Endothelial cell of umbilical vein (primary cell): ENCODE results near the gene FAM200A. TPM values are rescaled to one million over a fixed set of nuclear protein-coding genes. Genes with fewer than 3 reads are reported as not detected.

Source experiments
- BruUV-seq: library from RNA; stranded (reverse); fragments of 400-500 nt; replicated peaks from 2 replicates; lab custom pipeline; 2021; lab: Mats Ljungman, UMichigan
- CTCF ChIA-PET: fragments of 300-600, 350-600 bp; sonication (Branson Sonifier 250); formaldehyde crosslinking; loops from one replicate; lab custom pipeline; 2021; ENCODE audit warnings: antibody characterized with exemption, inconsistent platforms; lab: Charles Lee
- POLR2A ChIA-PET: fragments of 300-600, 350-600 bp; sonication (Branson Sonifier 250); formaldehyde crosslinking; loops from one replicate; lab custom pipeline; 2021; ENCODE audit warnings: antibody characterized with exemption, inconsistent platforms; lab: Charles Lee
- DNase-seq: peaks from one replicate; pipeline ENCODE4 v3.0.0-alpha.2; 2011; ENCODE audit warnings: low read depth, low spot score
- FAIRE-seq: peaks from 2 replicates; lab custom pipeline; 2011; peaks lifted over from hg19 to GRCh38; lab: Jason Lieb, UNC
- H2AFZ ChIP-seq: 2 replicates; pipeline ENCODE4 v1.6.0; 2012; ENCODE audit warnings: low read depth, low read length, control low read depth, inconsistent platforms
- H3K27ac ChIP-seq: 2 replicates; pipeline ENCODE4 v1.5.1; 2011; ENCODE audit warnings: low read depth, mild to moderate bottlenecking, control low read depth, low read length, moderate library complexity; ENCODE audit not compliant: insufficient read depth
- H3K27me3 ChIP-seq, 2 experiments: 2 replicates each; pipeline versions ENCODE4 v1.6.0 to v1.6.1; 2011; ENCODE audit warnings: low read length in 2 of 2, mixed read lengths in 1 of 2; ENCODE audit not compliant: control insufficient read depth in 2 of 2, insufficient read depth in 2 of 2
- H3K36me3 ChIP-seq, 2 experiments: 2 replicates in 1 of 2; 3 replicates in 1 of 2; pipeline ENCODE4 v1.5.1; 2011; ENCODE audit warnings: low read length in 2 of 2, mild to moderate bottlenecking in 1 of 2, moderate library complexity in 1 of 2; ENCODE audit not compliant: control insufficient read depth in 2 of 2, insufficient read depth in 2 of 2; ENCODE audit errors: extremely low read depth in 1 of 2
- H3K4me1 ChIP-seq: 3 replicates; pipeline ENCODE4 v1.5.1; 2011; ENCODE audit warnings: mild to moderate bottlenecking, low read length; ENCODE audit not compliant: control insufficient read depth, insufficient read depth; ENCODE audit errors: extremely low read depth
- H3K4me2 ChIP-seq: 2 replicates; pipeline ENCODE4 v1.6.1; 2011; ENCODE audit warnings: low read length, control low read depth, mixed read lengths; ENCODE audit not compliant: insufficient read depth
- H3K4me3 ChIP-seq, 3 experiments: fragments of 200-600 bp in 1 of 3; sonication (generic), shearing (Covaris generic) in 1 of 3; replicated peaks in 1 of 3; 2 replicates each; pipeline ENCODE4 v1.5.1; 2011 to 2016; ENCODE audit warnings: control low read depth in 3 of 3, low read length in 3 of 3, mild to moderate bottlenecking in 2 of 3, inconsistent platforms in 1 of 3, low read depth in 1 of 3, moderate library complexity in 1 of 3; ENCODE audit not compliant: insufficient read depth in 1 of 3
- H3K79me2 ChIP-seq: 2 replicates; pipeline ENCODE4 v1.6.0; 2012; ENCODE audit warnings: low read length, inconsistent platforms; ENCODE audit not compliant: control insufficient read depth, insufficient read depth
- H3K9ac ChIP-seq: replicated peaks from 2 replicates; pipeline ENCODE3; 2011; ENCODE audit warnings: low read length, control low read depth; ENCODE audit not compliant: insufficient read depth; ENCODE audit errors: extremely low read depth
- H3K9me1 ChIP-seq: replicated peaks from 3 replicates; pipeline ENCODE4 v1.6.0; 2011; ENCODE audit warnings: mild to moderate bottlenecking, low read length; ENCODE audit not compliant: control insufficient read depth, insufficient read depth; ENCODE audit errors: extremely low read depth
- H3K9me3 ChIP-seq: replicated peaks from 2 replicates; pipeline ENCODE4 v1.5.1; 2012; ENCODE audit warnings: low read length, inconsistent platforms; ENCODE audit not compliant: control insufficient read depth, insufficient read depth
- H4K20me1 ChIP-seq: replicated peaks from 2 replicates; pipeline ENCODE3; 2011; ENCODE audit warnings: mild to moderate bottlenecking, low read length; ENCODE audit not compliant: control insufficient read depth, insufficient read depth; ENCODE audit errors: extremely low read depth
- CTCF ChIP-seq, 2 donors: IDR thresholded peaks; 1 replicate in 1 of 2; 2 replicates in 1 of 2; pipeline ENCODE4 v1.5.1; 2011; ENCODE audit warnings: low read length in 2 of 2, mild to moderate bottlenecking in 2 of 2, moderate library complexity in 2 of 2, control low read depth in 1 of 2, inconsistent platforms in 1 of 2, low read depth in 1 of 2; ENCODE audit not compliant: insufficient read depth in 1 of 2; ENCODE audit errors: extremely low read depth in 1 of 2
- EZH2 ChIP-seq: IDR thresholded peaks from 2 replicates; pipeline ENCODE4 v1.6.1; 2012; ENCODE audit warnings: borderline replicate concordance, low read depth, mild to moderate bottlenecking, moderate library complexity, low read length, inconsistent platforms; ENCODE audit not compliant: severe bottlenecking
- FOS ChIP-seq: IDR thresholded peaks from 2 replicates; pipeline ENCODE4 v1.6.1; 2011; ENCODE audit warnings: mild to moderate bottlenecking, low read length, moderate library complexity, borderline replicate concordance; ENCODE audit not compliant: insufficient read depth
- GATA2 ChIP-seq: IDR thresholded peaks from 2 replicates; pipeline ENCODE4 v1.7.0; 2011; ENCODE audit warnings: low read depth, mild to moderate bottlenecking, moderate library complexity, mixed read lengths, low read length; ENCODE audit not compliant: insufficient read length, insufficient read depth
- JUN ChIP-seq: IDR thresholded peaks from 2 replicates; pipeline ENCODE4 v1.6.1; 2011; ENCODE audit warnings: borderline replicate concordance, low read depth; ENCODE audit not compliant: insufficient read length, insufficient read depth
- MYC ChIP-seq: IDR thresholded peaks from one replicate; pipeline ENCODE4 v1.6.1; 2011; ENCODE audit warnings: mild to moderate bottlenecking, low read depth, low read length
- POLR2A ChIP-seq: IDR thresholded peaks from 2 replicates; pipeline ENCODE4 v1.6.1; 2012; ENCODE audit warnings: low read depth, mild to moderate bottlenecking, control low read depth, low read length
- POLR2AphosphoS5 ChIP-seq: IDR thresholded peaks from 2 replicates; pipeline ENCODE4 v1.6.1; 2012; ENCODE audit warnings: low read depth, mild to moderate bottlenecking, control low read depth, low read length, moderate library complexity; ENCODE audit not compliant: insufficient read depth
- dilution Hi-C: fragments of 300-500 bp; cut with MboI; formaldehyde crosslinking; loops from one replicate; pipeline ENCODE4 v1.15.0; 2019; ENCODE audit warnings: low sequenced_read_pairs; ENCODE audit not compliant: extremely low pct_ligation_motif_present
- intact Hi-C: fragments of 100-400 bp; cut with micrococcal nuclease; formaldehyde crosslinking; loops from one replicate; pipeline ENCODE4 v1.10.0; 2022
- polyA plus RNA-seq, 4 experiments: library from polyadenylated mRNA; depleted of rRNA in 3 of 4; stranded (reverse) in 3 of 4; unstranded in 1 of 4; fragments of >200 nt; gene quantifications; 2 replicates each; pipeline versions ENCODE4 v1.2.1 to v1.2.3, GENCODE V29; 2011 to 2012; ENCODE audit warnings: missing spikeins in 1 of 4
- total RNA-seq: library from RNA; stranded (reverse); gene quantifications from 2 replicates; pipeline ENCODE4 v1.2.3, GENCODE V29; 2021
- TF ChIP-seq, protein P1 (sequence below): IDR thresholded peaks from 2 replicates; pipeline ENCODE4 v1.6.1; 2011; ENCODE audit not compliant: insufficient read depth, insufficient read length

FAM200A gene
- total and polyA plus RNA-seq, 2 donors (not counting 3 experiments of a cell fraction or from before 2014, with no cell fraction given) = 2.1 to 3.6 TPM

GRCh38 chr7:99514050-99514449, 37.9 kb downstream of the FAM200A start:
- no peaks in the 10 kb centered on the region for H3K9me3 ChIP-seq
- no peak for DNase-seq
- no peak overlapping the region for H3K27ac ChIP-seq
- ChIA-PET CTCF (interaction anchor here (1.9 kb wide), 1 partner anchor 12 kb away, joined by 6 read pairs; no protein-coding TSS in a partner anchor), POLR2A (interaction anchor here (0.7 kb wide), 1 partner anchor 56 kb away, joined by 3 read pairs; no protein-coding TSS in a partner anchor)
- H4K20me1 ChIP-seq = no peaks in the 10 kb centered on the region
- H3K4me2 ChIP-seq = peak overlapping the region; percentile 30
- peaks cover 6% of the 10 kb centered on the region for H3K4me1 ChIP-seq
- H3K79me2 ChIP-seq = peaks cover 6% of the 10 kb centered on the region
- peaks cover 5 to 14% of the 10 kb centered on the region in 2 experiments for H3K36me3 ChIP-seq
- no peaks in the 10 kb centered on the region for H3K9me1 ChIP-seq
- no peak overlapping the region for H3K4me3 ChIP-seq
- BruUV-seq = no TSS peak
- intact Hi-C loops (no loop called here), dilution Hi-C loops (no loop called here)
- H2AFZ ChIP-seq = no peak overlapping the region
- TF ChIP-seq MYC = no peak
- TF ChIP-seq POLR2AphosphoS5 = no peak
- no peak for TF ChIP-seq POLR2A
- TF ChIP-seq CTCF (IDR thresholded peaks at IDR 0.05; ENCODE audit: extremely low read depth in 1 of 2, insufficient read depth in 1 of 2, low read depth in 1 of 2, low read length in 2 of 2) = no peak
- no peak for TF ChIP-seq EZH2
- no peak for TF ChIP-seq GATA2
- TF ChIP-seq FOS = peak; percentile 62
- peak; percentile 40 for TF ChIP-seq JUN
- TF ChIP-seq, protein P1, sequence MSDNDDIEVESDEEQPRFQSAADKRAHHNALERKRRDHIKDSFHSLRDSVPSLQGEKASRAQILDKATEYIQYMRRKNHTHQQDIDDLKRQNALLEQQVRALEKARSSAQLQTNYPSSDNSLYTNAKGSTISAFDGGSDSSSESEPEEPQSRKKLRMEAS = no peak
- H3K27me3 ChIP-seq = no peaks in the 10 kb centered on the region
- FAIRE-seq = peak; percentile 82
- H3K9ac ChIP-seq = no peak overlapping the region
